GM23248 (cell line): Measurements from ENCODE around the gene FAM234B. TPM values are rescaled to one million over a fixed set of nuclear protein-coding genes. Genes with fewer than 3 reads are reported as not detected.

Experiments
- DNase-seq: peaks from one replicate; pipeline ENCODE4 v3.0.0-alpha.2; 2015
- H2AFZ ChIP-seq: fragments of 200-600 bp; sonication (generic); 2 replicates; pipeline ENCODE4 v1.6.1; 2016; ENCODE audit warnings: antibody characterized with exemption
- H3F3A ChIP-seq: fragments of 200-600 bp; sonication (generic); 2 replicates; pipeline ENCODE4 v1.6.1; 2016; ENCODE audit warnings: mild to moderate bottlenecking, antibody characterized with exemption, mixed run types; ENCODE audit not compliant: insufficient read depth
- H3K27ac ChIP-seq: fragments of 200-600 bp; sonication (generic); 2 replicates; pipeline ENCODE4 v1.5.1; 2016; ENCODE audit warnings: mild to moderate bottlenecking
- H3K27me3 ChIP-seq: fragments of 200-600 bp; sonication (generic); replicated peaks from 2 replicates; pipeline ENCODE4 v1.6.1; 2016; ENCODE audit warnings: mild to moderate bottlenecking; ENCODE audit not compliant: insufficient read depth
- H3K36me3 ChIP-seq: fragments of 200-600 bp; sonication (generic); 2 replicates; pipeline ENCODE4 v1.6.1; 2016; ENCODE audit warnings: low read depth, mild to moderate bottlenecking
- H3K4me1 ChIP-seq: fragments of 200-600 bp; sonication (generic); 2 replicates; pipeline ENCODE4 v1.6.1; 2016; ENCODE audit warnings: mild to moderate bottlenecking; ENCODE audit not compliant: insufficient read depth
- H3K4me2 ChIP-seq: fragments of 200-600 bp; sonication (generic); one replicate; pipeline ENCODE4 v1.6.1; 2016; ENCODE audit warnings: mild to moderate bottlenecking; ENCODE audit not compliant: unreplicated experiment
- H3K4me3 ChIP-seq: fragments of 200-600 bp; sonication (generic); 2 replicates; pipeline ENCODE4 v1.5.1; 2016; ENCODE audit warnings: mild to moderate bottlenecking
- H3K79me2 ChIP-seq: fragments of 200-600 bp; sonication (generic); 2 replicates; pipeline ENCODE4 v1.6.1; 2016; ENCODE audit warnings: mild to moderate bottlenecking; ENCODE audit not compliant: insufficient read depth
- H3K9ac ChIP-seq: fragments of 200-600 bp; sonication (generic); 2 replicates; pipeline ENCODE4 v1.6.1; 2016; ENCODE audit warnings: mild to moderate bottlenecking
- H3K9me2 ChIP-seq: fragments of 200-600 bp; sonication (generic); 2 replicates; pipeline ENCODE4 v1.6.1; 2016; ENCODE audit warnings: mixed run types, mild to moderate bottlenecking, moderate library complexity; ENCODE audit not compliant: insufficient read depth
- H3K9me3 ChIP-seq: fragments of 200-600 bp; sonication (generic); one replicate; pipeline ENCODE4 v1.6.1; 2017; ENCODE audit warnings: low read depth
- H4K20me1 ChIP-seq: fragments of 200-600 bp; sonication (generic); 2 replicates; pipeline ENCODE4 v1.6.0; 2016; ENCODE audit not compliant: insufficient read depth
- EZH2 ChIP-seq: fragments of 200-600 bp; sonication (generic); IDR thresholded peaks from 2 replicates; pipeline ENCODE4 v1.6.1; 2018; ENCODE audit warnings: antibody characterized with exemption, mild to moderate bottlenecking; ENCODE audit not compliant: insufficient read depth, poor library complexity, severe bottlenecking
- EZH2phosphoT487 ChIP-seq: fragments of 200-600 bp; sonication (generic); IDR thresholded peaks from 2 replicates; pipeline ENCODE4 v1.6.1; 2018; ENCODE audit warnings: antibody characterized with exemption, moderate library complexity, mild to moderate bottlenecking, low read depth; ENCODE audit not compliant: insufficient read depth
- WGBS, 2 experiments: methylation state at CpG; one replicate each; pipeline ENCODE4 v1.1.6; 2015 to 2017; ENCODE audit warnings: low lambda C conversion rate in 2 of 2, low coverage in 1 of 2; ENCODE audit errors: missing lambda C conversion rate in 2 of 2; 5-methylcytosine and 5-hydroxymethylcytosine counted together
- in situ Hi-C: fragments of 300-500 bp; cut with MboI; formaldehyde crosslinking; loops from 2 replicates; pipeline ENCODE4 v1.15.0; 2020
- polyA plus RNA-seq: library from polyadenylated mRNA; unstranded; fragments of >200 nt; fragmentation: Nextera tagmentation; extraction: Ambion mirVana; gene quantifications from 2 replicates; pipeline ENCODE4 v1.2.1, GENCODE V29; 2016
- total RNA-seq: library from RNA; depleted of rRNA; stranded (reverse); fragments of >200 nt; shearing (Covaris generic); gene quantifications from 2 replicates; pipeline ENCODE4 v1.2.3, GENCODE V29; 2014

The FAM234B gene
- total and polyA plus RNA-seq, 2 experiments from 2014 or later = 5.0 to 5.1 TPM

GRCh38 chr12:13084898-13085640 is 40.9 kb downstream of the FAM234B start:
- no peak overlapping the region for H3K4me2 ChIP-seq
- H4K20me1 ChIP-seq = no peaks in the 10 kb centered on the region
- 94 to 96% methylated on average over 11 of the region's 11 CpGs for WGBS, 2 experiments
- peaks cover 16% of the 10 kb centered on the region; the same call in 1 of the 2 replicates for H3K36me3 ChIP-seq
- H3K27ac ChIP-seq = no peak overlapping the region
- in situ Hi-C loops = no loop called here
- no peak for DNase-seq
- H3K4me3 ChIP-seq = no peak overlapping the region
- no peak for TF ChIP-seq EZH2
- TF ChIP-seq EZH2phosphoT487 = no peak
- no peak overlapping the region for H3K9ac ChIP-seq
- H3K79me2 ChIP-seq = no peaks in the 10 kb centered on the region
- H3K9me2 ChIP-seq = no peaks in the 10 kb centered on the region
- H3F3A ChIP-seq = no peaks in the 10 kb centered on the region
- H3K9me3 ChIP-seq = no peaks in the 10 kb centered on the region
- H3K4me1 ChIP-seq = no peaks in the 10 kb centered on the region
- no peaks in the 10 kb centered on the region for H3K27me3 ChIP-seq
- H2AFZ ChIP-seq = no peak overlapping the region

DNA sequence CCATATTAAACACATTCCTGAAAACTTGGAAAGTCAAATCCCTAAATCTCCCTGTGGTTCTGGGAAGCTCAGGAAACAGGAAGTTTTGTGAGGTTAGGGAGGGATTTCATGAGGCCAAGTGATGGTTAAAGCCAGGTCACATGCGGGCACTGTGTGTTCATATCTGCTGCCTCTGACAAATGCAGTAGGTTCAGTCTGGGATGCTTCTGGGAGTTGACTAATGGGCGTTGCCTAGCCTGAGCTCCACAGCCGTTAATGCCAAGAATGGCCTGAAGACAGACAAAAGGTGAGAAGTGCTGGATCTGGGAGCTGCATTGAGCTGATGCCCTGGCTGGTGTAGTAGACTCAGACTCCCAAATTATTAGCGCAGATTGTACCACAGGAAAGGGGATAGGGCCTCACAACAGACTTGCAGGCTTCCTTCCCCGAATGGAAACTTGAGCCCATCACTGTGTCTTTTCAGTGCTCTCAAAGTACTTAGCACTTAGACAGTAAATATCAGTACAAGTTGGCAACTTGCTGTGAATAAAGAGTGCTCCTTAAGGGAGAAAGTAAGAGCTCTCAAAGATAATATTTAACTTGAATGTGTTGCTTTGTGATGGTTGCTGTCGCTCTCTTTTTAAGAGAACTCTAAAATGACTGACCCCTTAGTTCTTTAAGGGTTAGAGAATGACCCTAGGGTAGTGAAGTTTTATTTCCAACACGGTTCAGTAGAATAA is 41.9 kb downstream of the FAM234B start:
- Histone ChIP-seq H3K4me2 (no peak overlapping the region), H3K9me2 (no peaks in the 10 kb centered on the region), H2AFZ (no peak overlapping the region), H3K9ac (no peak overlapping the region), H3K27me3 (no peaks in the 10 kb centered on the region), H3K79me2 (no peaks in the 10 kb centered on the region), H3F3A (no peaks in the 10 kb centered on the region), H3K4me1 (no peaks in the 10 kb centered on the region), H3K9me3 (no peaks in the 10 kb centered on the region), H3K4me3 (no peak overlapping the region), H3K36me3 (peaks cover 8% of the 10 kb centered on the region; the same call in 1 of the 2 replicates), H3K27ac (no peak overlapping the region), H4K20me1 (no peaks in the 10 kb centered on the region)
- TF ChIP-seq EZH2phosphoT487 (no peak), EZH2 (no peak)
- peak; percentile 44 for DNase-seq
- in situ Hi-C loops = no loop called here
- WGBS, 2 experiments = 68 to 77% methylated on average over 7 of the region's 7 CpGs

DNA sequence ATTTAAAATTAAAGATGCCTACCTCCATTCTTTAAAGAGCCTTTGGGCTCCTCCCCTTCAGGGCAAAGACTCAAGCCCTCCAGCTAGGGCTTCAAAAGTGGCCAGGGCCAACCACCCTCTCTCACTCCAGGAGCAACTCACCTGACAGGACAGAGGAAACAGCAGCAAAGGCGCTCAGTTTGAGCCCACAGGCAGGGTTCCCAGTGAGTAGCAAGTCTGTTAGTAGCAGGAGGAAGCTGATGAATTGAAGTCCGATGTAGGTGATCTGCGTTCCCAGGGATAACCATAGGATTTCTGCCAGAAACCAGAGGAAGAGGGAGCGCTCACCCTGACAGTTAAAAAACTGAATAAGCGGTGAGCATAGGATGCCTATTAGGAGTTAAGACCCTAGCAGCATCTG is 43.6 kb downstream of the FAM234B start:
- Histone ChIP-seq H3K79me2 (no peaks in the 10 kb centered on the region), H3K4me1 (peaks cover 7% of the 10 kb centered on the region; the same call in 1 of the 2 replicates), H3K9me2 (no peaks in the 10 kb centered on the region), H3K9ac (no peak overlapping the region), H3K4me3 (no peak overlapping the region), H3K36me3 (peaks cover 6% of the 10 kb centered on the region; the same call in 1 of the 2 replicates), H2AFZ (no peak overlapping the region), H3F3A (peaks cover 6% of the 10 kb centered on the region), H3K4me2 (no peak overlapping the region), H3K27me3 (no peaks in the 10 kb centered on the region), H3K9me3 (no peaks in the 10 kb centered on the region), H4K20me1 (no peaks in the 10 kb centered on the region), H3K27ac (no peak overlapping the region)
- no peak for DNase-seq
- TF ChIP-seq EZH2 = no peak
- no peak for TF ChIP-seq EZH2phosphoT487
- 85 to 90% methylated on average over 5 of the region's 5 CpGs for WGBS, 2 experiments
- in situ Hi-C loops = no loop called here

DNA sequence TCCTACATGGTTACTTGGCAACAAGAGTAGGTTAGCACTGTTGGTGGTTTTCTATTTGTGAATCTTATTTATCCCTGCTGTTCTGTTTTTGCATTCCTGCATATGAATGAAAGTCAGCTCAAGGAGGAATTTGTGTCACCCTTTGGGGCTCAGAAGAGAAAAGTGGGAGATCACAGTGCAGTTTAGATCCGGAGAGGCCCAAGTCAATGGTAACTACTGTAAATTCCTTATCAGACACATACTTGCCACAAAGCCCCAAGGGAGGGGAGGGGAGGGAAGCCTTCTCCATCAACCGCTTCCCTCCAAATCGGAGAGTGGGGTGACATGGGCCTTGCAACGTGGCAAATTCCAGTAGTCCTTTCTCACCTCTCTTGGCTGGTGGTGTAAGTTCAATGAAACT is 44.3 kb downstream of the FAM234B start:
- no peak overlapping the region for H2AFZ ChIP-seq
- peaks cover 6% of the 10 kb centered on the region; the same call in 1 of the 2 replicates for H3K36me3 ChIP-seq
- DNase-seq = no peak
- in situ Hi-C loops = no loop called here
- peaks cover 6% of the 10 kb centered on the region for H3F3A ChIP-seq
- H3K9ac ChIP-seq = no peak overlapping the region
- TF ChIP-seq EZH2 (no peak), EZH2phosphoT487 (no peak)
- whole genome bisulfite sequencing, 2 experiments = 48 to 51% methylated on average over 4 of the region's 4 CpGs
- H3K27ac ChIP-seq = no peak overlapping the region
- no peak overlapping the region for H3K4me3 ChIP-seq
- no peak overlapping the region for H3K4me2 ChIP-seq
- no peaks in the 10 kb centered on the region for H3K79me2 ChIP-seq
- H3K27me3 ChIP-seq = no peaks in the 10 kb centered on the region
- peaks cover 14% of the 10 kb centered on the region for H3K4me1 ChIP-seq
- H4K20me1 ChIP-seq = no peaks in the 10 kb centered on the region
- H3K9me2 ChIP-seq = no peaks in the 10 kb centered on the region
- no peaks in the 10 kb centered on the region for H3K9me3 ChIP-seq
